ENCODE results near the gene CDK6. TPM values are rescaled to one million over a fixed set of nuclear protein-coding genes. Genes with fewer than 3 reads are reported as not detected.

CDK6 gene
- polyA plus RNA-seq, 2 of the 4 experiments (the other 2 are of a cell fraction) = 13.6 to 25.9 TPM

DNA sequence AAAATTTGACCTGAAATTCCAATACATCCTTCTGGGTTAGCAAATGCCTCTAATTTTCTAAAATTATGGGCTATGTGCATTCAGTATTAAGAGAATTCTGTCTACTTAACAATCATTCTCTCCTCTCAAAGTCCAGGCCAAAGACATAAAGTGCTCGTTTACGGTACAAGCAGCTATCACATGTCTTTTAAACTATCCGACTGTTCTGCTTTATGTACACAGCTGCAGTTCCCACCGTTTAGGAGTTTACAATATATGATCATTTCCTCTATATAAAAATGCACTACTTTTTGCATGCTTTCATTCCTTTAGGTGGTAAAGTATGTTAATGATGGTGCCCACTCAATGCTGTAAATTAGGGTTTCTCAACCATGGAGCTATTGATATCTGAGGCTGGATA lies 34.0 kb downstream of the CDK6 start:
- peaks cover 34% of the 10 kb centered on the region for H3K4me1 ChIP-seq
- no peak for TF ChIP-seq POLR2A (IDR thresholded peaks at IDR 0.05; ENCODE audit: low read length)
- TF ChIP-seq KDM1A (IDR thresholded peaks at IDR 0.05; ENCODE audit: low read depth) = no peak
- no peak for TF ChIP-seq JUN (IDR thresholded peaks at IDR 0.05)
- no peak for TF ChIP-seq CBX8 (IDR thresholded peaks at IDR 0.05)
- TF ChIP-seq PHF8 (IDR thresholded peaks at IDR 0.05; ENCODE audit: borderline replicate concordance, low read depth) = no peak
- no peak for TF ChIP-seq ZNF302 (CRISPR knock-in tag; IDR thresholded peaks at IDR 0.05)
- TF ChIP-seq, protein P1, sequence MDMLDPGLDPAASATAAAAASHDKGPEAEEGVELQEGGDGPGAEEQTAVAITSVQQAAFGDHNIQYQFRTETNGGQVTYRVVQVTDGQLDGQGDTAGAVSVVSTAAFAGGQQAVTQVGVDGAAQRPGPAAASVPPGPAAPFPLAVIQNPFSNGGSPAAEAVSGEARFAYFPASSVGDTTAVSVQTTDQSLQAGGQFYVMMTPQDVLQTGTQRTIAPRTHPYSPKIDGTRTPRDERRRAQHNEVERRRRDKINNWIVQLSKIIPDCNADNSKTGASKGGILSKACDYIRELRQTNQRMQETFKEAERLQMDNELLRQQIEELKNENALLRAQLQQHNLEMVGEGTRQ (IDR thresholded peaks at IDR 0.05) = no peak
- ATAC-seq = no peak
- ChIA-PET POLR2A (no interaction called here), CTCF (interaction anchor here (1.1 kb wide), 1 partner anchor 31 kb away, joined by 5 read pairs; no protein-coding TSS in a partner anchor)
- H3K27ac ChIP-seq = no peak overlapping the region
- no peak for FAIRE-seq
- DNase-seq (ENCODE audit: low read depth in 1 of 2, low spot score in 1 of 2) = no peak
- no peak overlapping the region for H3K4me3 ChIP-seq
- WGBS (ENCODE audit: missing lambda C conversion rate) = 86% methylated on average over 4 of the region's 4 CpGs
- H3K9me3 ChIP-seq = no peaks in the 10 kb centered on the region
- H3K4me2 ChIP-seq = no peak overlapping the region

DNA sequence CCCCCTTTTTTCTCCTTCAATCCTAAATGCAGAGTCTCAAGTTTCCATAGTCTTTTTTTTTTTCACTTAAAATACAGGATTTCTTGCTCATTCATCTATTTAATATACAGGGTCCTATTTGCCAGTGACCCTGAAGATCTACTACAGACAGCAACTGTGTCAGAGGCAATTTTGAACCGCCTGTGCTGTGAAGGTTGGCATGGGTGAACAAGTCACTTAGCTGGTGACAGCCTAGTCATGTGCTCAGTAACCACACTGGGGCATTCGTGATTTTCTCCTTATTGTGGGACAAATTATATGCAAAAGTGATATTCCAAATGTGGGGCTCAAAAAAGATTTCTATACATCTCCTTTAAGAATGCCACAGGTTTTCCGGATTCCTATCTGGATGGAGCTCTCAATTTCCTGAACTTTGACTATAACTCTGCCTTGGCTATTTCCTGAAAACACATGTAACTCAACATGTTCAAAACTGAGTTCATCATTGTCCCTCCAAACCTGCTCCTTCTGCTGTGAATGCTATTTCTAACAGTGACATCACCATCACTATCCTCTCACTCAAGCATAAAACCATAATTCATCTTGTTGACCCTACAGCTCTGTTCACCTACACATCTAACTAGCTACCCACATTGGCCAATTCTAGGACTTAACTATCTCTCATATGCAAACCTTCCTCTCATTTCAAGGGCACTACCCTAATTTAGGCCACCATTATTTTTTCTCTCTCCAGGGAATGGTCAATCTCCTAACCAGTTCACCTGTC lies 36.7 kb downstream of the CDK6 start:
- no peak for DNase-seq (ENCODE audit: low read depth in 1 of 2, low spot score in 1 of 2)
- Histone ChIP-seq H3K4me2 (peak overlapping the region; percentile 33), H3K4me1 (peaks cover 57% of the 10 kb centered on the region), H3K27ac (peak overlapping the region in 1 of 2 experiments; percentile 67; a peak in 3 of 6 replicates), H3K4me3 (no peak overlapping the region), H3K9me3 (no peaks in the 10 kb centered on the region)
- 96% methylated on average over 3 of the region's 3 CpGs for WGBS (ENCODE audit: missing lambda C conversion rate)
- CTCF ChIA-PET = interaction anchor here (0.9 kb wide), 1 partner anchor 33 kb away, joined by 4 read pairs; no protein-coding TSS in a partner anchor
- no peak for ATAC-seq
- TF ChIP-seq, protein P2, sequence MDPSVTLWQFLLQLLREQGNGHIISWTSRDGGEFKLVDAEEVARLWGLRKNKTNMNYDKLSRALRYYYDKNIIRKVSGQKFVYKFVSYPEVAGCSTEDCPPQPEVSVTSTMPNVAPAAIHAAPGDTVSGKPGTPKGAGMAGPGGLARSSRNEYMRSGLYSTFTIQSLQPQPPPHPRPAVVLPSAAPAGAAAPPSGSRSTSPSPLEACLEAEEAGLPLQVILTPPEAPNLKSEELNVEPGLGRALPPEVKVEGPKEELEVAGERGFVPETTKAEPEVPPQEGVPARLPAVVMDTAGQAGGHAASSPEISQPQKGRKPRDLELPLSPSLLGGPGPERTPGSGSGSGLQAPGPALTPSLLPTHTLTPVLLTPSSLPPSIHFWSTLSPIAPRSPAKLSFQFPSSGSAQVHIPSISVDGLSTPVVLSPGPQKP (IDR thresholded peaks at IDR 0.05; ENCODE audit: low read depth, low read length) = no peak
- no peak for TF ChIP-seq CBX2 (IDR thresholded peaks at IDR 0.05; ENCODE audit: borderline replicate concordance, low read depth)
- TF ChIP-seq HOXB13 (CRISPR knock-in tag; IDR thresholded peaks at IDR 0.05; ENCODE audit: low read depth) = no peak
- no peak for TF ChIP-seq RARB (CRISPR knock-in tag; IDR thresholded peaks at IDR 0.05)
- TF ChIP-seq, protein P3, sequence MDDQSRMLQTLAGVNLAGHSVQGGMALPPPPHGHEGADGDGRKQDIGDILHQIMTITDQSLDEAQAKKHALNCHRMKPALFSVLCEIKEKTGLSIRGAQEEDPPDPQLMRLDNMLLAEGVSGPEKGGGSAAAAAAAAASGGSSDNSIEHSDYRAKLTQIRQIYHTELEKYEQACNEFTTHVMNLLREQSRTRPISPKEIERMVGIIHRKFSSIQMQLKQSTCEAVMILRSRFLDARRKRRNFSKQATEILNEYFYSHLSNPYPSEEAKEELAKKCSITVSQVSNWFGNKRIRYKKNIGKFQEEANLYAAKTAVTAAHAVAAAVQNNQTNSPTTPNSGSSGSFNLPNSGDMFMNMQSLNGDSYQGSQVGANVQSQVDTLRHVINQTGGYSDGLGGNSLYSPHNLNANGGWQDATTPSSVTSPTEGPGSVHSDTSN (IDR thresholded peaks at IDR 0.05) = no peak
- TF ChIP-seq EHMT2 (IDR thresholded peaks at IDR 0.05; ENCODE audit: low read depth) = no peak
- TF ChIP-seq RAD21 (conservative IDR thresholded peaks at IDR 0.05 in 1 of 2, IDR thresholded peaks at IDR 0.05 in 1 of 2) = no peak
- TF ChIP-seq EP300 (IDR thresholded peaks at IDR 0.05) = no peak
- TF ChIP-seq, protein P4, sequence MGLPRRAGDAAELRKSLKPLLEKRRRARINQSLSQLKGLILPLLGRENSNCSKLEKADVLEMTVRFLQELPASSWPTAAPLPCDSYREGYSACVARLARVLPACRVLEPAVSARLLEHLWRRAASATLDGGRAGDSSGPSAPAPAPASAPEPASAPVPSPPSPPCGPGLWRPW (IDR thresholded peaks at IDR 0.05) = no peak
- TF ChIP-seq, protein P5, sequence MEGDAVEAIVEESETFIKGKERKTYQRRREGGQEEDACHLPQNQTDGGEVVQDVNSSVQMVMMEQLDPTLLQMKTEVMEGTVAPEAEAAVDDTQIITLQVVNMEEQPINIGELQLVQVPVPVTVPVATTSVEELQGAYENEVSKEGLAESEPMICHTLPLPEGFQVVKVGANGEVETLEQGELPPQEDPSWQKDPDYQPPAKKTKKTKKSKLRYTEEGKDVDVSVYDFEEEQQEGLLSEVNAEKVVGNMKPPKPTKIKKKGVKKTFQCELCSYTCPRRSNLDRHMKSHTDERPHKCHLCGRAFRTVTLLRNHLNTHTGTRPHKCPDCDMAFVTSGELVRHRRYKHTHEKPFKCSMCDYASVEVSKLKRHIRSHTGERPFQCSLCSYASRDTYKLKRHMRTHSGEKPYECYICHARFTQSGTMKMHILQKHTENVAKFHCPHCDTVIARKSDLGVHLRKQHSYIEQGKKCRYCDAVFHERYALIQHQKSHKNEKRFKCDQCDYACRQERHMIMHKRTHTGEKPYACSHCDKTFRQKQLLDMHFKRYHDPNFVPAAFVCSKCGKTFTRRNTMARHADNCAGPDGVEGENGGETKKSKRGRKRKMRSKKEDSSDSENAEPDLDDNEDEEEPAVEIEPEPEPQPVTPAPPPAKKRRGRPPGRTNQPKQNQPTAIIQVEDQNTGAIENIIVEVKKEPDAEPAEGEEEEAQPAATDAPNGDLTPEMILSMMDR (IDR thresholded peaks at IDR 0.05) = no peak
- POLR2A ChIA-PET = no interaction called here
- FAIRE-seq = no peak

Measured in A549 (cell line).